GM23338 (cell line): ENCODE data around the gene SIRT3. TPM values are rescaled to one million over a fixed set of nuclear protein-coding genes. Genes with fewer than 3 reads are reported as not detected.

Source experiments
- ATAC-seq: fragments of 200-7000 bp; cut with Tn5 transposase; 3 replicates; pipeline ENCODE4 v1.9.1; 2020
- DNase-seq: peaks from one replicate; pipeline ENCODE4 v3.0.0-alpha.2; 2015; ENCODE audit warnings: low spot score
- H2AFZ ChIP-seq: fragments of 200-600 bp; sonication (generic); 2 replicates; pipeline ENCODE4 v1.8.0; 2016; ENCODE audit warnings: antibody characterized with exemption, mild to moderate bottlenecking, moderate library complexity
- H3F3A ChIP-seq: fragments of 200-600 bp; sonication (generic); replicated peaks from 2 replicates; pipeline ENCODE4 v1.8.0; 2017; ENCODE audit warnings: antibody characterized with exemption, mixed run types, low read depth
- H3K27ac ChIP-seq: fragments of 200-600 bp; sonication (generic); 2 replicates; pipeline ENCODE4 v1.6.1; 2016; ENCODE audit warnings: low read depth
- H3K27me3 ChIP-seq: fragments of 200-600 bp; sonication (generic); 2 replicates; pipeline ENCODE4 v1.8.0; 2016; ENCODE audit warnings: mild to moderate bottlenecking, mixed run types, moderate library complexity; ENCODE audit not compliant: insufficient read depth
- H3K36me3 ChIP-seq: fragments of 200-600 bp; sonication (generic); 2 replicates; pipeline ENCODE4 v1.8.0; 2016; ENCODE audit warnings: mild to moderate bottlenecking; ENCODE audit not compliant: insufficient read depth
- H3K4me1 ChIP-seq: fragments of 200-600 bp; sonication (generic); 2 replicates; pipeline ENCODE4 v1.8.0; 2016; ENCODE audit warnings: mild to moderate bottlenecking, moderate library complexity; ENCODE audit not compliant: insufficient read depth
- H3K4me2 ChIP-seq: fragments of 200-600 bp; sonication (generic); 2 replicates; pipeline ENCODE4 v1.7.1; 2017; ENCODE audit warnings: mixed run types
- H3K4me3 ChIP-seq: fragments of 200-600 bp; sonication (generic); 2 replicates; pipeline ENCODE4 v1.6.1; 2016; ENCODE audit warnings: mixed run types
- H3K79me2 ChIP-seq: fragments of 200-600 bp; sonication (generic); replicated peaks from 2 replicates; pipeline ENCODE4 v1.8.0; 2017; ENCODE audit warnings: mild to moderate bottlenecking; ENCODE audit not compliant: insufficient read depth
- H3K9me2 ChIP-seq: fragments of 200-600 bp; sonication (generic); 2 replicates; pipeline ENCODE4 v1.8.0; 2017; ENCODE audit not compliant: insufficient read depth
- H4K20me1 ChIP-seq: fragments of 200-600 bp; sonication (generic); replicated peaks from 2 replicates; pipeline ENCODE4 v1.8.0; 2017; ENCODE audit warnings: mild to moderate bottlenecking; ENCODE audit not compliant: insufficient read depth
- H3K27ac Mint-ChIP-seq: 2 replicates; pipeline ENCODE4 v1.8.0; 2020; ENCODE audit warnings: inconsistent platforms, mild to moderate bottlenecking, moderate library complexity, mixed read lengths
- H3K27me3 Mint-ChIP-seq: 3 replicates; pipeline ENCODE4 v1.8.0; 2022; ENCODE audit warnings: low read depth, mild to moderate bottlenecking, moderate library complexity, mixed read lengths, inconsistent platforms; ENCODE audit not compliant: insufficient read depth, poor library complexity
- H3K36me3 Mint-ChIP-seq: 3 replicates; pipeline ENCODE4 v1.8.0; 2021; ENCODE audit warnings: low read depth, mild to moderate bottlenecking, inconsistent platforms, moderate library complexity, mixed read lengths
- H3K4me1 Mint-ChIP-seq: 3 replicates; pipeline ENCODE4 v1.8.0; 2020; ENCODE audit warnings: mild to moderate bottlenecking, inconsistent platforms, mixed read lengths
- H3K4me3 Mint-ChIP-seq: 3 replicates; pipeline ENCODE4 v1.8.0; 2021; ENCODE audit warnings: moderate library complexity, mild to moderate bottlenecking, inconsistent platforms, mixed read lengths
- H3K9me3 Mint-ChIP-seq: 3 replicates; pipeline ENCODE4 v1.8.0; 2020; ENCODE audit warnings: moderate library complexity, mild to moderate bottlenecking, inconsistent platforms, mixed read lengths
- ETS1 ChIP-seq: IDR thresholded peaks from 2 replicates; pipeline ENCODE4 v1.6.1; 2016; ENCODE audit warnings: antibody characterized with exemption
- EZH2phosphoT487 ChIP-seq: fragments of 200-600 bp; sonication (generic); IDR thresholded peaks from one replicate; pipeline ENCODE4 v1.8.1; 2018; ENCODE audit warnings: antibody characterized with exemption; ENCODE audit not compliant: unreplicated experiment
- NANOG ChIP-seq: IDR thresholded peaks from 2 replicates; pipeline ENCODE4 v1.6.1; 2016; ENCODE audit warnings: antibody characterized with exemption, borderline replicate concordance
- ZNF114 ChIP-seq: fragments of 250-450 bp; sonication (Bioruptor Pico); IDR thresholded peaks from 2 replicates; pipeline ENCODE4 v1.5.0; 2020; ENCODE audit warnings: mild to moderate bottlenecking, moderate library complexity
- polyA plus RNA-seq: library from polyadenylated mRNA; unstranded; fragments of >200 nt; fragmentation: Nextera tagmentation; extraction: Ambion mirVana; gene quantifications from 2 replicates; pipeline ENCODE4 v1.2.1, GENCODE V29; 2016
- total RNA-seq: library from RNA; depleted of rRNA; stranded (reverse); fragments of >200 nt; shearing (Covaris generic); gene quantifications from 2 replicates; pipeline ENCODE4 v1.2.3, GENCODE V29; 2014
- TF ChIP-seq, protein P1 (sequence below): IDR thresholded peaks from one replicate; pipeline ENCODE4 v1.6.1; 2018; ENCODE audit warnings: antibody characterized with exemption; ENCODE audit not compliant: unreplicated experiment
- TF ChIP-seq, protein P2 (sequence below): fragments of 250-450 bp; sonication (Bioruptor Pico); IDR thresholded peaks from 2 replicates; pipeline ENCODE4 v1.5.0; 2020; ENCODE audit warnings: mild to moderate bottlenecking, moderate library complexity
- TF ChIP-seq, protein P3 (sequence below), 2 experiments: fragments of 200-600 bp in 1 of 2; sonication (generic) in 1 of 2; conservative IDR thresholded peaks; 2 replicates each; pipeline versions ENCODE4 v1.5.1 to v1.6.1; 2016 to 2017; ENCODE audit warnings: antibody characterized with exemption in 2 of 2, low read depth in 2 of 2, mild to moderate bottlenecking in 2 of 2, moderate library complexity in 1 of 2

Gene SIRT3
- total and polyA plus RNA-seq, 2 experiments from 2014 or later = 7.0 to 11.4 TPM

- Histone ChIP-seq H3K36me3 (peaks cover 12% of the 10 kb centered on the region; the same call in 1 of the 2 replicates), H3K9me2 (peaks cover 4% of the 10 kb centered on the region; the same call in 1 of the 2 replicates), H3K4me3 (no peak overlapping the region), H3K27ac (no peak overlapping the region), H3K4me1 (no peaks in the 10 kb centered on the region), H3K79me2 (no peaks in the 10 kb centered on the region), H3K27me3 (no peaks in the 10 kb centered on the region), H4K20me1 (no peaks in the 10 kb centered on the region), H3F3A (peaks cover 16% of the 10 kb centered on the region), H2AFZ (no peak overlapping the region), H3K4me2 (no peak overlapping the region)
- no peak overlapping the region for H3K4me3 Mint-ChIP-seq
- no peak for ATAC-seq
- H3K4me1 Mint-ChIP-seq = no peaks in the 10 kb centered on the region; the same call in none of the 3 replicates
- no peak for DNase-seq
- peaks cover 5% of the 10 kb centered on the region; the same call in 1 of the 3 replicates for H3K9me3 Mint-ChIP-seq
- H3K36me3 Mint-ChIP-seq = peaks cover 45% of the 10 kb centered on the region
- H3K27me3 Mint-ChIP-seq = peaks cover 1% of the 10 kb centered on the region
- TF ChIP-seq, protein P1, sequence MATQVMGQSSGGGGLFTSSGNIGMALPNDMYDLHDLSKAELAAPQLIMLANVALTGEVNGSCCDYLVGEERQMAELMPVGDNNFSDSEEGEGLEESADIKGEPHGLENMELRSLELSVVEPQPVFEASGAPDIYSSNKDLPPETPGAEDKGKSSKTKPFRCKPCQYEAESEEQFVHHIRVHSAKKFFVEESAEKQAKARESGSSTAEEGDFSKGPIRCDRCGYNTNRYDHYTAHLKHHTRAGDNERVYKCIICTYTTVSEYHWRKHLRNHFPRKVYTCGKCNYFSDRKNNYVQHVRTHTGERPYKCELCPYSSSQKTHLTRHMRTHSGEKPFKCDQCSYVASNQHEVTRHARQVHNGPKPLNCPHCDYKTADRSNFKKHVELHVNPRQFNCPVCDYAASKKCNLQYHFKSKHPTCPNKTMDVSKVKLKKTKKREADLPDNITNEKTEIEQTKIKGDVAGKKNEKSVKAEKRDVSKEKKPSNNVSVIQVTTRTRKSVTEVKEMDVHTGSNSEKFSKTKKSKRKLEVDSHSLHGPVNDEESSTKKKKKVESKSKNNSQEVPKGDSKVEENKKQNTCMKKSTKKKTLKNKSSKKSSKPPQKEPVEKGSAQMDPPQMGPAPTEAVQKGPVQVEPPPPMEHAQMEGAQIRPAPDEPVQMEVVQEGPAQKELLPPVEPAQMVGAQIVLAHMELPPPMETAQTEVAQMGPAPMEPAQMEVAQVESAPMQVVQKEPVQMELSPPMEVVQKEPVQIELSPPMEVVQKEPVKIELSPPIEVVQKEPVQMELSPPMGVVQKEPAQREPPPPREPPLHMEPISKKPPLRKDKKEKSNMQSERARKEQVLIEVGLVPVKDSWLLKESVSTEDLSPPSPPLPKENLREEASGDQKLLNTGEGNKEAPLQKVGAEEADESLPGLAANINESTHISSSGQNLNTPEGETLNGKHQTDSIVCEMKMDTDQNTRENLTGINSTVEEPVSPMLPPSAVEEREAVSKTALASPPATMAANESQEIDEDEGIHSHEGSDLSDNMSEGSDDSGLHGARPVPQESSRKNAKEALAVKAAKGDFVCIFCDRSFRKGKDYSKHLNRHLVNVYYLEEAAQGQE = no peak
- TF ChIP-seq ZNF114 (CRISPR knock-in tag) (no peak), EZH2phosphoT487 (no peak), ETS1 (no peak), NANOG (no peak)
- TF ChIP-seq, protein P2, sequence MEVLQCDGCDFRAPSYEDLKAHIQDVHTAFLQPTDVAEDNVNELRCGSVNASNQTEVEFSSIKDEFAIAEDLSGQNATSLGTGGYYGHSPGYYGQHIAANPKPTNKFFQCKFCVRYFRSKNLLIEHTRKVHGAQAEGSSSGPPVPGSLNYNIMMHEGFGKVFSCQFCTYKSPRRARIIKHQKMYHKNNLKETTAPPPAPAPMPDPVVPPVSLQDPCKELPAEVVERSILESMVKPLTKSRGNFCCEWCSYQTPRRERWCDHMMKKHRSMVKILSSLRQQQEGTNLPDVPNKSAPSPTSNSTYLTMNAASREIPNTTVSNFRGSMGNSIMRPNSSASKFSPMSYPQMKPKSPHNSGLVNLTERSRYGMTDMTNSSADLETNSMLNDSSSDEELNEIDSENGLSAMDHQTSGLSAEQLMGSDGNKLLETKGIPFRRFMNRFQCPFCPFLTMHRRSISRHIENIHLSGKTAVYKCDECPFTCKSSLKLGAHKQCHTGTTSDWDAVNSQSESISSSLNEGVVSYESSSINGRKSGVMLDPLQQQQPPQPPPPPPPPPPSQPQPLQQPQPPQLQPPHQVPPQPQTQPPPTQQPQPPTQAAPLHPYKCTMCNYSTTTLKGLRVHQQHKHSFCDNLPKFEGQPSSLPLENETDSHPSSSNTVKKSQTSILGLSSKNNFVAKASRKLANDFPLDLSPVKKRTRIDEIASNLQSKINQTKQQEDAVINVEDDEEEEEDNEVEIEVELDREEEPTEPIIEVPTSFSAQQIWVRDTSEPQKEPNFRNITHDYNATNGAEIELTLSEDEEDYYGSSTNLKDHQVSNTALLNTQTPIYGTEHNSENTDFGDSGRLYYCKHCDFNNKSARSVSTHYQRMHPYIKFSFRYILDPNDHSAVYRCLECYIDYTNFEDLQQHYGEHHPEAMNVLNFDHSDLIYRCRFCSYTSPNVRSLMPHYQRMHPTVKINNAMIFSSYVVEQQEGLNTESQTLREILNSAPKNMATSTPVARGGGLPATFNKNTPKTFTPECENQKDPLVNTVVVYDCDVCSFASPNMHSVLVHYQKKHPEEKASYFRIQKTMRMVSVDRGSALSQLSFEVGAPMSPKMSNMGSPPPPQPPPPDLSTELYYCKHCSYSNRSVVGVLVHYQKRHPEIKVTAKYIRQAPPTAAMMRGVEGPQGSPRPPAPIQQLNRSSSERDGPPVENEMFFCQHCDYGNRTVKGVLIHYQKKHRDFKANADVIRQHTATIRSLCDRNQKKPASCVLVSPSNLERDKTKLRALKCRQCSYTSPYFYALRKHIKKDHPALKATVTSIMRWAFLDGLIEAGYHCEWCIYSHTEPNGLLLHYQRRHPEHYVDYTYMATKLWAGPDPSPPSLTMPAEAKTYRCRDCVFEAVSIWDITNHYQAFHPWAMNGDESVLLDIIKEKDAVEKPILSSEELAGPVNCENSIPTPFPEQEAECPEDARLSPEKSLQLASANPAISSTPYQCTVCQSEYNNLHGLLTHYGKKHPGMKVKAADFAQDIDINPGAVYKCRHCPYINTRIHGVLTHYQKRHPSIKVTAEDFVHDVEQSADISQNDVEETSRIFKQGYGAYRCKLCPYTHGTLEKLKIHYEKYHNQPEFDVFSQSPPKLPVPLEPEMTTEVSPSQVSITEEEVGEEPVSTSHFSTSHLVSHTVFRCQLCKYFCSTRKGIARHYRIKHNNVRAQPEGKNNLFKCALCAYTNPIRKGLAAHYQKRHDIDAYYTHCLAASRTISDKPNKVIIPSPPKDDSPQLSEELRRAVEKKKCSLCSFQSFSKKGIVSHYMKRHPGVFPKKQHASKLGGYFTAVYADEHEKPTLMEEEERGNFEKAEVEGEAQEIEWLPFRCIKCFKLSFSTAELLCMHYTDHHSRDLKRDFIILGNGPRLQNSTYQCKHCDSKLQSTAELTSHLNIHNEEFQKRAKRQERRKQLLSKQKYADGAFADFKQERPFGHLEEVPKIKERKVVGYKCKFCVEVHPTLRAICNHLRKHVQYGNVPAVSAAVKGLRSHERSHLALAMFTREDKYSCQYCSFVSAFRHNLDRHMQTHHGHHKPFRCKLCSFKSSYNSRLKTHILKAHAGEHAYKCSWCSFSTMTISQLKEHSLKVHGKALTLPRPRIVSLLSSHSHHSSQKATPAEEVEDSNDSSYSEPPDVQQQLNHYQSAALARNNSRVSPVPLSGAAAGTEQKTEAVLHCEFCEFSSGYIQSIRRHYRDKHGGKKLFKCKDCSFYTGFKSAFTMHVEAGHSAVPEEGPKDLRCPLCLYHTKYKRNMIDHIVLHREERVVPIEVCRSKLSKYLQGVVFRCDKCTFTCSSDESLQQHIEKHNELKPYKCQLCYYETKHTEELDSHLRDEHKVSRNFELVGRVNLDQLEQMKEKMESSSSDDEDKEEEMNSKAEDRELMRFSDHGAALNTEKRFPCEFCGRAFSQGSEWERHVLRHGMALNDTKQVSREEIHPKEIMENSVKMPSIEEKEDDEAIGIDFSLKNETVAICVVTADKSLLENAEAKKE (CRISPR knock-in tag) = no peak
- TF ChIP-seq, protein P3, sequence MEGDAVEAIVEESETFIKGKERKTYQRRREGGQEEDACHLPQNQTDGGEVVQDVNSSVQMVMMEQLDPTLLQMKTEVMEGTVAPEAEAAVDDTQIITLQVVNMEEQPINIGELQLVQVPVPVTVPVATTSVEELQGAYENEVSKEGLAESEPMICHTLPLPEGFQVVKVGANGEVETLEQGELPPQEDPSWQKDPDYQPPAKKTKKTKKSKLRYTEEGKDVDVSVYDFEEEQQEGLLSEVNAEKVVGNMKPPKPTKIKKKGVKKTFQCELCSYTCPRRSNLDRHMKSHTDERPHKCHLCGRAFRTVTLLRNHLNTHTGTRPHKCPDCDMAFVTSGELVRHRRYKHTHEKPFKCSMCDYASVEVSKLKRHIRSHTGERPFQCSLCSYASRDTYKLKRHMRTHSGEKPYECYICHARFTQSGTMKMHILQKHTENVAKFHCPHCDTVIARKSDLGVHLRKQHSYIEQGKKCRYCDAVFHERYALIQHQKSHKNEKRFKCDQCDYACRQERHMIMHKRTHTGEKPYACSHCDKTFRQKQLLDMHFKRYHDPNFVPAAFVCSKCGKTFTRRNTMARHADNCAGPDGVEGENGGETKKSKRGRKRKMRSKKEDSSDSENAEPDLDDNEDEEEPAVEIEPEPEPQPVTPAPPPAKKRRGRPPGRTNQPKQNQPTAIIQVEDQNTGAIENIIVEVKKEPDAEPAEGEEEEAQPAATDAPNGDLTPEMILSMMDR (conservative IDR thresholded peaks at IDR 0.05; ENCODE audit: low read depth in 2 of 2) = no peak
- H3K27ac Mint-ChIP-seq = no peak overlapping the region; the same call in 1 of the 2 replicates
These were observed 17.2 kb upstream of the SIRT3 start for GRCh38 chr11:253160-253885.
